ENCODE results near the gene FSD1.

The FSD1 gene

GRCh38 chr19:4362101-4362828 is 57.9 kb downstream of the FSD1 start:
- in situ Hi-C loops (cut with MboI; ENCODE audit: low sequenced_read_pairs) = no loop called here

DNA sequence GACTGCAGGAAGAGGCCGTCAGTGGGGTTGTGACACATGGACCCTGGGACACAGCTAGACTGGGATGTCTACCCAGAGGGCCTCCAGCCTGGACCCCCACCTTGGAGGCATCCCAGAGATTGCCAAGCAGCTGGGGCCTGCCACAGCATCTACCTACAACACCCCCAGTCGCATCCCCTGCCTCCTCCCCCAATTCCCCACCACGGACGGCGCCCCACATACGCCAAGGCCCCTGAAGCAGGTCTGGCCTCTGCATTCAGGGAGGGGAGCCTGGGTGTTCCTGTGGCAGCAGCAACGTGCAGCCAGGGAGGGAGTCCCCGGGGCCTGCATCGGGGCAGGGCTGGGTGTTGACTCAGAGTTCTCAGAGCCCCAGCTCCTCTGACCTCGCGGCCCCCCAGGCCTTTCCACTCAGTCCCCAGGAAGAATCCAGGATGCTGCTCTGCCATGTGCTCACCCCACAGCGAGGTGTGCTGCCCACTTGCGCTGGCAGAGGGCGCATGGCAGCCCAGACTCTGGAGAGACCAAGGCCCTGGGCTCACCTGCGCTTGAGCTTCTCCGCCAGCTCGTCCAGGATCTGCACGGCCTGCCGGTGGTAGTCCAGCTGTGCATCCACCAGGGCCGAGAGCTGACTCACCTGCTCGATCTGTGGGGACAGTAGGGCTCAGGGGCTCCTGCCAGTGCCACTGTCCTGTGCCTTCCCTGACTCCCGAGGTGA is 58.6 kb downstream of the FSD1 start:
- in situ Hi-C loops (cut with MboI; ENCODE audit: low sequenced_read_pairs) = no loop called here

GRCh38 chr19:4363571-4364304 is 59.3 kb downstream of the FSD1 start:
- in situ Hi-C loops (cut with MboI; ENCODE audit: low sequenced_read_pairs) = no loop called here

- in situ Hi-C loops (cut with MboI; ENCODE audit: low sequenced_read_pairs) = no loop called here
Measured at GRCh38 chr19:4365341-4365740, 60.9 kb downstream of the FSD1 start.

DNA sequence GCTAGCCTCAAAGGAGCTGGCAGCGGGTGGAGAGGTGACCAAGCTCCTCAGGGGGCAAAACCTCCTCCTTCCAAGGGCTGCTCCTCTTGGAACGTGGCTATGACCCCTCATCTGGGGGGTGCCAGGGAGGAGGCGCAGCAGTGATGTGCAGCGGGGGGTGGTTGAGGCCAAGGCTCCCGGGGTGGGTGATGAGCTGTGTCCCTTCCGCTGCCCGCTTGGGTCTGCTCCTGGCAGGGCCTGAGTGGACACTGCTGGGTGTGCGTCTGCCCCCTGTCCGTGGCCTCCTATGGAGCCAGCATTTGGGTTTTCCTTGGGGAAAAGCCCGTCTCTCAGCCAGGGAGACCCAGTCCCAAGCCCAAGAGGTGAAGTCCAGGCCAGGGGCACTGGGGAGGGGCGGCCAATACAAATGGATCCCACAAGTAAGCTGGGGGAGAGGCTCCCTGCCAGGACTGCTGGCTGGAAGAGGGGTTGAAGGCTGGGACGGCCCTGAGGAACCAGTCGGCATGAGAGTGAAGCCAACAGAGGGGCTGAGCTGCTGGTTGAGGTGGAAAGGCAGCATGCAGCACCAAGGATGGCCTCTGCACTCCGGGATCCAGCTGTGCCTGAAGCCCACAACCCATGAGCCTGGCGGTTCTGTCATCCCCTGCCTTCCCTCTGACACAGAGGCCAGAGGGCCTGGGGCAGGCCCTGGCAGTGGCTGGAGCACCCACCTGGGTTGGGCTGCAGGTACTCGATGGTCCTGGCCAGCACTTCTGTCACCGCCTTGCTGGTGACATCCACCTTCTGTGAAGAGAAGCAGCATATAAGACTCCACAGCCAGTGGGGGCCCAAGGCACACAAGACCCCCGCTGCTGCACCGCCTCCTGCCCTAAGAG is 61.6 kb downstream of the FSD1 start:
- in situ Hi-C loops (cut with MboI; ENCODE audit: low sequenced_read_pairs) = no loop called here

- in situ Hi-C loops (cut with MboI; ENCODE audit: low sequenced_read_pairs) = no loop called here
Measured at GRCh38 chr19:4366666-4367335, 62.4 kb downstream of the FSD1 start.

- in situ Hi-C loops (cut with MboI; ENCODE audit: low sequenced_read_pairs) = no loop called here
Measured at GRCh38 chr19:4367336-4367723, 62.9 kb downstream of the FSD1 start.

DNA sequence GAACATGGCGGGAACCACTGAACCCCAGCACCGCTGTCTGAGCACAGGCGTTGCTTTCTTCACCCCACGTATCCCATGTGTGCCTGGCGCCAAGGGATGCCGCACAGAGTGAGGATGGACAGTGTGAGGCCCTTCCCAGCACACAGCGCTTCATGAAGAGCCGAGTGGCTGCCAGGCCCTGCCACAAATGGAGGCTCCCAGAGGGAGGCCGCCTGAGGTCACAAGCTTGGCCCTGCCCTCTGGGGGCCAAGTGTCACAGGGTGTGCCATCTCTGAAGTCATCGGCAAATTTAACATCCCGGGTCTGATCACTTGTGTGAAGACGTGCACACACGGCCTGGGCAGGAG is 63.4 kb downstream of the FSD1 start:
- in situ Hi-C loops (cut with MboI; ENCODE audit: low sequenced_read_pairs) = no loop called here

- in situ Hi-C loops (cut with MboI; ENCODE audit: low sequenced_read_pairs) = no loop called here
Measured at GRCh38 chr19:4368128-4368820, 63.9 kb downstream of the FSD1 start.

GRCh38 chr19:4369109-4369887 is 64.9 kb downstream of the FSD1 start:
- in situ Hi-C loops (cut with MboI; ENCODE audit: low sequenced_read_pairs) = no loop called here

DNA sequence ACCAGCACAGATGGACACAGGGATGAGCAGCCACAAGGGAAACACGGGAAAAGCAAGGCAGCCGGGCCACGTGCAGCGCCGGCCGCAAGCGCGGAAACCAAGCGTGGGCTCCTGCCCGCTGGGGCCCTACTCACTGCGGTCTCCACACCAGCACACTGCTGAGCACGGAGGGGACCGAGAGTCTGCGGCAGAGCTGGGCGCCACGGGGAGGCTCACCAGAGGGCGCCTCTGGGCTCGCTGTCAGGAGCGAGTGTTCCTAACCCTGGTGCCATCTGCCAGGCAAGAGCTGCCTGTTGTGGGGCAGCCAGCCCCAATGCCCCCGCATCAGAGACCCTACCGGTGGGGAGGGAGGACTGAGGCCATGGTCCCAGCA is 65.5 kb downstream of the FSD1 start:
- in situ Hi-C loops (cut with MboI; ENCODE audit: low sequenced_read_pairs) = no loop called here

DNA sequence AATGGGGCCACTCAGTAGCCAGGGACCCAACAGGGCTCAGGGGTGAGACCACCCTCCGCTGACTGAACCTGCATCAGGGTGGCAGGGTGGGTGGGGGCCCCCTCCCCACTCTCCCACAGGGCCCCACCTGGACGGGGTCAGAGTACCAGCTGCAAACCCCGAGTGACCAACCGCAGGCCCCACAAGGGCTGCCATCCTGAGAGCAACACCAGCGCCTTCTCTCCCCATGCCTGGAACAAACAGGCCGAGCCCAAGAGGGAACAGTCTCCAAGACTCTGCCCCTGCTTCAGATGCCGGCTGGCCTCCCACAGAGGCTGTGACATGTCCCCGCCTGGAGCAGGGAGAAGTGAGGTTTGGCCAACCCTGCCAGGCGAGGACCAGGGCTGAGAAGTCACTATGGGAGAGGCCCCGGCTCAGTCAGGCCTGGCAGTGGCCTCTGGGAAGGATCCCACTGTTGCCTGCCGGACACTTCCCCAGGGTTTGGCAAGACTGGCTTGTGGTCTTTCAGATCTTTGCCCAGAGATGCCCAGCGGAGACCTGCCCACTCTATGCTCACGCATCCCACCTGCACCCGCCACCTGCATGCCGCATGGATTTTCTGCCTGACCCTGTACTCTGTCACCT is 66.1 kb downstream of the FSD1 start:
- in situ Hi-C loops (cut with MboI; ENCODE audit: low sequenced_read_pairs) = no loop called here

- in situ Hi-C loops (cut with MboI; ENCODE audit: low sequenced_read_pairs) = no loop called here
Measured at GRCh38 chr19:4371247-4372164, 67.1 kb downstream of the FSD1 start.

GRCh38 chr19:4372165-4373012 is 68.0 kb downstream of the FSD1 start:
- in situ Hi-C loops (cut with MboI; ENCODE audit: low sequenced_read_pairs) = no loop called here

DNA sequence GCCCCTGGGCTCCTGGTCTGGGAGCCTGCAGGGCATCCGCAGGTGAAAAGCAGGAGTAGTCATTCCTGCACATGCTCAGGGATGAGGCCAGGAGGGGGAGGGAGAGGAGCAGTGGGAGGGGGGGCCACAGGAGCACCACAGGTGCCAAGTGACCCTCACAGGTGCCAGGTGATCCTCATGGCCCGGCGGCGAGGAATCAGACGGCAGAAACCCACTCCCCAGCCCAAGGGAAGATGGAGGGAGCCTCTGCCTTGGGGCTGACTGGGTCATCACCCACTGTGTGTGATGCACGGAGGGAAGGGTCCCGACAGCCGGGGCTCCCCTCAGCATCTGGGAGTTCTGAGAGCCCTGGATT is 68.6 kb downstream of the FSD1 start:
- in situ Hi-C loops (cut with MboI; ENCODE audit: low sequenced_read_pairs) = no loop called here
